Measurements from ENCODE around the gene ZNHIT3. TPM values are rescaled to one million over a fixed set of nuclear protein-coding genes. Genes with fewer than 3 reads are reported as not detected.
"Not testable (repeated sequence)": the region's sequence is repeated elsewhere in the genome, so short reads cannot be mapped to it uniquely, and the experiment has no call there.

ZNHIT3 gene
- total RNA-seq (10 to 100 TPM in 1 of 2 donors, 1 to 10 TPM in 1; 8.1 to 18.8 TPM), polyA plus RNA-seq (10 to 100 TPM; 19.4 to 24.2 TPM)

DNA sequence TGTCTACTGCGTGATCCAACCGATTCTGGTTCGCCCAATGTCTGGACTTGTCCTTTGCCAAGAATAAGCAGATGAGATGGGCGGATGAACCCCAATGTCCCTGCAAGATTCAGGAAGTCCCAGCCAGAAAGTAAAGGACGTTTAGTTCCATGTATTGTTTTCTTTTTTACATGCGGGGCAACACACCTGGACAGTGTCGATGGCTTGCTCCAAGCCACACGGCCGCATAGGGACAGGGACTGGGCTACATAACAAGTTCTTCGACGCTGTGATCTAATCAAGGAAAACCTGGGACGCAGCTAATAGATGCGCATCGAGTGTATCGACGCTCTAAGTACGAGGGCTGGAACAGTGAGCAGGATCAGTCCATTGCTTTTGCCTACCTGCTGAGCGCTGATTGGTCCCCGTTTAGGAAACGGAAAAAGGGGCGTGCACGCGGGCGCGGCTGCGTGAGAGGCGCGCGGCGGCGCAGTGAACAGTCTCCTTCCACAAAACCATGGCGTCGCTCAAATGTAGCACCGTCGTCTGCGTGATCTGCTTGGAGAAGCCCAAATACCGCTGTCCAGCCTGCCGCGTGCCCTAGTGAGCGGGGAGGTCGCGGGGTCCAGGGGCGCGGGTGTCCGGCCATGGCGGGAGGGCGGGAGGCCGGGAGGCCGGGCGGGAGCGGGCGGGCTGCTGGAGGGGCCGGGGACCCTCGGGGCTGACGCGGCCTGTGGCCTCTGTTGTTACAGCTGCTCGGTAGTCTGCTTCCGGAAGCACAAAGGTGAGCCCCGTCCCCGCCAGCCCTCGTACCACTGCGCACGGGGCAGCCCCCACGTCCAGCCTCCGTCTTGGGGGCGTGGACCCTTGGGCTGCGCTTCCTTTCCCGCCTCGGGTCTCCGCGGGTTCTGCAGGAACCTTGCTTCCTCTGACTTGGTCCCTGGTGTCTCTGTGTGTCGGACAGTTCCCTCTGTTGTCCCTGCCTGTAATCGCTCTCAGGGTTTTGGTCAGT, at the start of gene ZNHIT3:
Gene ZNHIT3, plus strand, starts transcription at position 478 of the 991 bp plus-strand sequence. Its CDS starts 19 bp downstream, at position 497.
- Histone ChIP-seq H3K9ac (ENCODE audit: low read depth in 1 of 2, low read length in 2 of 2) (peak within 1 kb of the TSS; percentile 56 to 75), H3K4me1 (ENCODE audit: control insufficient read depth in 4 of 4, insufficient read depth in 4 of 4, low read length in 3 of 4) (peaks cover 9 to 35% (median 28%) of the 10 kb centered on the region in 4 donors), H3K4me3 (ENCODE audit: low read depth in 1 of 3, low read length in 3 of 3) (peak within 1 kb of the TSS; percentile 73 to 88 (median 84)), H3K9me3 (ENCODE audit: control insufficient read depth in 4 of 4, low read length in 3 of 4) (no peaks in the 10 kb centered on the region), H3K27me3 (ENCODE audit: control insufficient read depth in 4 of 4, insufficient read depth in 4 of 4, low read length in 3 of 4) (no peaks in the 10 kb centered on the region), H3K27ac (ENCODE audit: low read depth in 1 of 2, low read length in 2 of 2) (peak within 1 kb of the TSS; percentile 42 to 53), H3K36me3 (ENCODE audit: control insufficient read depth in 4 of 4, insufficient read depth in 3 of 4, low read depth in 1 of 4, low read length in 3 of 4) (no peaks in the 10 kb centered on the region)
- peak; percentile 89 for DNase-seq (ENCODE audit: low spot score)
- 1% methylated on average over 73 of the region's 73 CpGs for WGBS
- TF ChIP-seq YY1 (IDR thresholded peaks at IDR 0.05) (peak; percentile 96), RXRA (IDR thresholded peaks at IDR 0.05) (peak; percentile 24 to 29), FOXA2 (IDR thresholded peaks at IDR 0.05) (no peak), RAD21 (IDR thresholded peaks at IDR 0.05) (peak in 1 of 2 donors; percentile 13), NR2F2 (IDR thresholded peaks at IDR 0.05) (no peak), GABPA (IDR thresholded peaks at IDR 0.05 in 1 of 2, conservative IDR thresholded peaks at IDR 0.05 in 1 of 2) (peak in 1 of 2 donors; percentile 85), EGR1 (IDR thresholded peaks at IDR 0.05; ENCODE audit: low read depth in 2 of 2) (peak; percentile 23 to 92), TAF1 (conservative IDR thresholded peaks at IDR 0.05) (no peak), HNF4A (conservative IDR thresholded peaks at IDR 0.05) (peak in 1 of 2 donors; percentile 23), FOXA1 (IDR thresholded peaks at IDR 0.05) (no peak), HNF4G (IDR thresholded peaks at IDR 0.05) (no peak), SP1 (IDR thresholded peaks at IDR 0.05) (peak; percentile 81), JUND (IDR thresholded peaks at IDR 0.05) (no peak)
- TF ChIP-seq, protein P1, sequence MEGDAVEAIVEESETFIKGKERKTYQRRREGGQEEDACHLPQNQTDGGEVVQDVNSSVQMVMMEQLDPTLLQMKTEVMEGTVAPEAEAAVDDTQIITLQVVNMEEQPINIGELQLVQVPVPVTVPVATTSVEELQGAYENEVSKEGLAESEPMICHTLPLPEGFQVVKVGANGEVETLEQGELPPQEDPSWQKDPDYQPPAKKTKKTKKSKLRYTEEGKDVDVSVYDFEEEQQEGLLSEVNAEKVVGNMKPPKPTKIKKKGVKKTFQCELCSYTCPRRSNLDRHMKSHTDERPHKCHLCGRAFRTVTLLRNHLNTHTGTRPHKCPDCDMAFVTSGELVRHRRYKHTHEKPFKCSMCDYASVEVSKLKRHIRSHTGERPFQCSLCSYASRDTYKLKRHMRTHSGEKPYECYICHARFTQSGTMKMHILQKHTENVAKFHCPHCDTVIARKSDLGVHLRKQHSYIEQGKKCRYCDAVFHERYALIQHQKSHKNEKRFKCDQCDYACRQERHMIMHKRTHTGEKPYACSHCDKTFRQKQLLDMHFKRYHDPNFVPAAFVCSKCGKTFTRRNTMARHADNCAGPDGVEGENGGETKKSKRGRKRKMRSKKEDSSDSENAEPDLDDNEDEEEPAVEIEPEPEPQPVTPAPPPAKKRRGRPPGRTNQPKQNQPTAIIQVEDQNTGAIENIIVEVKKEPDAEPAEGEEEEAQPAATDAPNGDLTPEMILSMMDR (IDR thresholded peaks at IDR 0.05; ENCODE audit: low read depth, low read length, missing input control) = no peak
- TF ChIP-seq, protein P2, sequence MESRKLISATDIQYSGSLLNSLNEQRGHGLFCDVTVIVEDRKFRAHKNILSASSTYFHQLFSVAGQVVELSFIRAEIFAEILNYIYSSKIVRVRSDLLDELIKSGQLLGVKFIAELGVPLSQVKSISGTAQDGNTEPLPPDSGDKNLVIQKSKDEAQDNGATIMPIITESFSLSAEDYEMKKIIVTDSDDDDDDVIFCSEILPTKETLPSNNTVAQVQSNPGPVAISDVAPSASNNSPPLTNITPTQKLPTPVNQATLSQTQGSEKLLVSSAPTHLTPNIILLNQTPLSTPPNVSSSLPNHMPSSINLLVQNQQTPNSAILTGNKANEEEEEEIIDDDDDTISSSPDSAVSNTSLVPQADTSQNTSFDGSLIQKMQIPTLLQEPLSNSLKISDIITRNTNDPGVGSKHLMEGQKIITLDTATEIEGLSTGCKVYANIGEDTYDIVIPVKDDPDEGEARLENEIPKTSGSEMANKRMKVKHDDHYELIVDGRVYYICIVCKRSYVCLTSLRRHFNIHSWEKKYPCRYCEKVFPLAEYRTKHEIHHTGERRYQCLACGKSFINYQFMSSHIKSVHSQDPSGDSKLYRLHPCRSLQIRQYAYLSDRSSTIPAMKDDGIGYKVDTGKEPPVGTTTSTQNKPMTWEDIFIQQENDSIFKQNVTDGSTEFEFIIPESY (IDR thresholded peaks at IDR 0.05) = peak; percentile 62
- TF ChIP-seq, protein P3, sequence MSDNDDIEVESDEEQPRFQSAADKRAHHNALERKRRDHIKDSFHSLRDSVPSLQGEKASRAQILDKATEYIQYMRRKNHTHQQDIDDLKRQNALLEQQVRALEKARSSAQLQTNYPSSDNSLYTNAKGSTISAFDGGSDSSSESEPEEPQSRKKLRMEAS (IDR thresholded peaks at IDR 0.05) = peak; percentile 90
- TF ChIP-seq, protein P4, sequence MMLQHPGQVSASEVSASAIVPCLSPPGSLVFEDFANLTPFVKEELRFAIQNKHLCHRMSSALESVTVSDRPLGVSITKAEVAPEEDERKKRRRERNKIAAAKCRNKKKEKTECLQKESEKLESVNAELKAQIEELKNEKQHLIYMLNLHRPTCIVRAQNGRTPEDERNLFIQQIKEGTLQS (IDR thresholded peaks at IDR 0.05) = no peak
- TF ChIP-seq, protein P5, sequence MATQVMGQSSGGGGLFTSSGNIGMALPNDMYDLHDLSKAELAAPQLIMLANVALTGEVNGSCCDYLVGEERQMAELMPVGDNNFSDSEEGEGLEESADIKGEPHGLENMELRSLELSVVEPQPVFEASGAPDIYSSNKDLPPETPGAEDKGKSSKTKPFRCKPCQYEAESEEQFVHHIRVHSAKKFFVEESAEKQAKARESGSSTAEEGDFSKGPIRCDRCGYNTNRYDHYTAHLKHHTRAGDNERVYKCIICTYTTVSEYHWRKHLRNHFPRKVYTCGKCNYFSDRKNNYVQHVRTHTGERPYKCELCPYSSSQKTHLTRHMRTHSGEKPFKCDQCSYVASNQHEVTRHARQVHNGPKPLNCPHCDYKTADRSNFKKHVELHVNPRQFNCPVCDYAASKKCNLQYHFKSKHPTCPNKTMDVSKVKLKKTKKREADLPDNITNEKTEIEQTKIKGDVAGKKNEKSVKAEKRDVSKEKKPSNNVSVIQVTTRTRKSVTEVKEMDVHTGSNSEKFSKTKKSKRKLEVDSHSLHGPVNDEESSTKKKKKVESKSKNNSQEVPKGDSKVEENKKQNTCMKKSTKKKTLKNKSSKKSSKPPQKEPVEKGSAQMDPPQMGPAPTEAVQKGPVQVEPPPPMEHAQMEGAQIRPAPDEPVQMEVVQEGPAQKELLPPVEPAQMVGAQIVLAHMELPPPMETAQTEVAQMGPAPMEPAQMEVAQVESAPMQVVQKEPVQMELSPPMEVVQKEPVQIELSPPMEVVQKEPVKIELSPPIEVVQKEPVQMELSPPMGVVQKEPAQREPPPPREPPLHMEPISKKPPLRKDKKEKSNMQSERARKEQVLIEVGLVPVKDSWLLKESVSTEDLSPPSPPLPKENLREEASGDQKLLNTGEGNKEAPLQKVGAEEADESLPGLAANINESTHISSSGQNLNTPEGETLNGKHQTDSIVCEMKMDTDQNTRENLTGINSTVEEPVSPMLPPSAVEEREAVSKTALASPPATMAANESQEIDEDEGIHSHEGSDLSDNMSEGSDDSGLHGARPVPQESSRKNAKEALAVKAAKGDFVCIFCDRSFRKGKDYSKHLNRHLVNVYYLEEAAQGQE (IDR thresholded peaks at IDR 0.05) = peak; percentile 80

DNA sequence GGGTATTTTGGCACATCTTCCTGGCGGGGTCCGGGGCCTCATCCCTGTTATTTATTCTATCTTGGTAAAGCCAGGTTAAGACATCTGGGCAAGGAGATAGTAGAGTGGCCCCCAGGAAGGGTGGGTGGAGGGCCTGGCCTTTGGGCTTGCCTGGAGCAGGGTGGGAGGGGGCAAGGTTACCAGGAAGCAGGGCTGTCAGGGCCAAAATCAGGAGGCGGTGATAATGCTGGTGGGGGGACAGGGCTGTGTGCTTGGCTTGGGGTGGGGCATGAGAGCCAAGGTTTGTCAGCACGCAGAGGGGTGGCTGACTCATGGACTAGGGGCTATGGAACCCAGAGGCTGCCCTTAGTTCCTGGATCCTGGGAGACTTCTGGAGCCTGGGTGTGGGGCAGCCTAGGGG, 44.7 kb upstream of the ZNHIT3 start:
- H3K9me3 ChIP-seq (ENCODE audit: control insufficient read depth in 4 of 4, low read length in 3 of 4); H3K4me1 ChIP-seq (ENCODE audit: control insufficient read depth in 4 of 4, insufficient read depth in 4 of 4, low read length in 3 of 4); DNase-seq (ENCODE audit: low spot score); H3K9ac ChIP-seq (ENCODE audit: low read depth in 1 of 2, low read length in 2 of 2); H3K36me3 ChIP-seq (ENCODE audit: control insufficient read depth in 4 of 4, insufficient read depth in 3 of 4, low read depth in 1 of 4, low read length in 3 of 4); H3K4me3 ChIP-seq (ENCODE audit: low read depth in 1 of 3, low read length in 3 of 3); H3K27ac ChIP-seq (ENCODE audit: low read depth in 1 of 2, low read length in 2 of 2); H3K27me3 ChIP-seq (ENCODE audit: control insufficient read depth in 4 of 4, insufficient read depth in 4 of 4, low read length in 3 of 4): not testable (repeated sequence)
- no CpG with 5 or more reads among the region's 4 CpGs for WGBS
